Measurements from ENCODE around the gene AKAP6. TPM values are rescaled to one million over a fixed set of nuclear protein-coding genes. Genes with fewer than 3 reads are reported as not detected.
"Not testable (repeated sequence)": the region's sequence is repeated elsewhere in the genome, so short reads cannot be mapped to it uniquely, and the experiment has no call there.

The AKAP6 gene
- total RNA-seq, 3 donors from 2014 or later = 1.1 to 9.1 (median 4.6) TPM

DNA sequence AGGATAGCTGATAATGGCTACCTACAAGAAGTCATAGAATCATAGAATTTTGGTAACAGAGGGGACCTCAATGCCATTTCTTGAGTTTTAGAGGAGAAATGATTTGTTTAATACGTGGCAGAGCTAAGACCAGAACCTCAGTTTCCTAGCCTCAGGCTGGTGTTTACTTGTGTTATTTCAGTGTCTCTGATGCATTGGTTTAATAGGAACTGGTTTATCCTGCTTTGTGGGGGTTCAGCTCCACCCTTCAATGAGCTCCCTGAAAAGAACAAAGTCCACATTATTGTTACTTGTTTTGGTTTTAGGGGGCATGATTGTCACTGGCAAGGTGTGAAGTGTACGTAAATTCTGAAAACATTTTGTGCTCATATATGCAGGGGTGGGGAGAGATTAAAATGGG lies 55.4 kb downstream of the AKAP6 start:
- H3K4me1 ChIP-seq = no peaks in the 10 kb centered on the region
- H3K9me3 ChIP-seq = no peaks in the 10 kb centered on the region
- no peaks in the 10 kb centered on the region for H3K27me3 ChIP-seq
- no peak overlapping the region for H3K4me3 ChIP-seq
- intact Hi-C loops (cut with DNase I; ENCODE audit: low total_unique reads) = loop anchor here (5.0 kb wide), 1 partner anchor 443 kb away; no protein-coding TSS in a partner anchor
- TF ChIP-seq POLR2A (IDR thresholded peaks at IDR 0.05) (no peak), POLR2AphosphoS5 (IDR thresholded peaks at IDR 0.05) (no peak)
- TF ChIP-seq, protein P1, sequence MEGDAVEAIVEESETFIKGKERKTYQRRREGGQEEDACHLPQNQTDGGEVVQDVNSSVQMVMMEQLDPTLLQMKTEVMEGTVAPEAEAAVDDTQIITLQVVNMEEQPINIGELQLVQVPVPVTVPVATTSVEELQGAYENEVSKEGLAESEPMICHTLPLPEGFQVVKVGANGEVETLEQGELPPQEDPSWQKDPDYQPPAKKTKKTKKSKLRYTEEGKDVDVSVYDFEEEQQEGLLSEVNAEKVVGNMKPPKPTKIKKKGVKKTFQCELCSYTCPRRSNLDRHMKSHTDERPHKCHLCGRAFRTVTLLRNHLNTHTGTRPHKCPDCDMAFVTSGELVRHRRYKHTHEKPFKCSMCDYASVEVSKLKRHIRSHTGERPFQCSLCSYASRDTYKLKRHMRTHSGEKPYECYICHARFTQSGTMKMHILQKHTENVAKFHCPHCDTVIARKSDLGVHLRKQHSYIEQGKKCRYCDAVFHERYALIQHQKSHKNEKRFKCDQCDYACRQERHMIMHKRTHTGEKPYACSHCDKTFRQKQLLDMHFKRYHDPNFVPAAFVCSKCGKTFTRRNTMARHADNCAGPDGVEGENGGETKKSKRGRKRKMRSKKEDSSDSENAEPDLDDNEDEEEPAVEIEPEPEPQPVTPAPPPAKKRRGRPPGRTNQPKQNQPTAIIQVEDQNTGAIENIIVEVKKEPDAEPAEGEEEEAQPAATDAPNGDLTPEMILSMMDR (IDR thresholded peaks at IDR 0.05) = no peak
- no peaks in the 10 kb centered on the region for H3K36me3 ChIP-seq
- H3K27ac ChIP-seq = no peak overlapping the region
- no peak for DNase-seq (ENCODE audit: low spot score in 2 of 2)

DNA sequence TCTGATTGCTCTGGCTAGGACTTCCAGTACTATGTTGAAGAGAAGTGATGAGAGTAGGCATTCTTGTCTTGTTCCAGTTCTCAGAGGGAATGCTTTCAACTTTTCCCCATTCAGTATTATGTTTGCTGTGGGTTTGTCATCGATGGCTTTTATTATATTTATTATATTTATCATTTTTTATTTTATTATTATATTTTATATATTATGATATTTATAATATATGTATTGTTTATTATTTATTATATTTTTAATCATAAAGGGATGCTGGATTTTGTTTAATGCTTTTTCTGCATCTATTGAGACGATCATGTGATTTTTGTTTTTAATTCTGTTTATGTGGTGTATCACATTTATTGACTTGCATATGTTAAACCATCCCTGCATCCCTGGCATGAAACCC lies 58.2 kb downstream of the AKAP6 start:
- H3K9me3 ChIP-seq; H3K36me3 ChIP-seq; intact Hi-C loops (cut with DNase I; ENCODE audit: low total_unique reads); H3K27me3 ChIP-seq; H3K4me3 ChIP-seq; H3K4me1 ChIP-seq; DNase-seq (ENCODE audit: low spot score in 2 of 2); H3K27ac ChIP-seq: not testable (repeated sequence)

DNA sequence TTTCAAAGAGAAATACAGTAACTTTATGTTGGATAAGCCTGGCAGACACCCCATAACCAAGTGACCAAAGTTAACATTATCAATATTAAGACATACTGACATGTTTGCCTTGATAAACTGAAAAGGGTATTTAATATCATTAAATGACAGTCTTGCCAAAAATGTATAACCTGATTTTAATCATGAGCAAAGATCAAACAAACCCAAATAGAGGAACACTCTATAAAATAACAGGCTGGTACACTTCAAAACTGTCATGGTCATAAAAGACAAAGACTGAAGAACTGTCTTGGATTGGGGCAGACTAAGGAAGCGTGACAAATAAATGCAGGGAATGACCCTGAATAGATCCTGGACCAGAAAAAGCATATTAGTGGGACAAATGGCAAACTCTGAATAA lies 64.0 kb downstream of the AKAP6 start:
- intact Hi-C loops (cut with DNase I; ENCODE audit: low total_unique reads) = no loop called here
- Histone ChIP-seq H3K27me3 (no peaks in the 10 kb centered on the region), H3K36me3 (no peaks in the 10 kb centered on the region), H3K27ac (no peak overlapping the region), H3K4me1 (peaks cover 0 to 3% of the 10 kb centered on the region in 2 donors), H3K4me3 (no peak overlapping the region), H3K9me3 (no peaks in the 10 kb centered on the region)
- TF ChIP-seq POLR2A (IDR thresholded peaks at IDR 0.05) (no peak), POLR2AphosphoS5 (IDR thresholded peaks at IDR 0.05) (no peak)
- TF ChIP-seq, protein P1 (IDR thresholded peaks at IDR 0.05) = no peak
- no peak for DNase-seq (ENCODE audit: low spot score in 2 of 2)

DNA sequence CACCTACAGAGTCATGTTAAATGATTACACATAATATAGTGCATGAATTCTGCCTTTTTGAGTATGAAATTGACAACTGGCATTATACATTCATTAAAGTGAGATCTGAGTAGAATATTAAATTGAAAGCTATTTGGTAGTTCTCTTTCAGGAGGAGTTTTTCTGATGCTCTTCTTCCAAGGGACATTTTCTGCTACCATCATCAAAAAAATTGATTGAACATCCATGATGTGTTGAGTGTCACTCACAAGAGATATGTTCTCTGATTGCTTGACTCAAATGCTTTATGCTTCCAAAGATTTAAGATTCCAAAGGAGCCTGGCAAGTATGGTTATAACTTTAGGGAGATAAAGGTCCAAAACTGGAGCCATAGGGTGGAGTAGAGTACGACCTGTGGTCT lies 64.9 kb downstream of the AKAP6 start:
- Histone ChIP-seq H3K27ac (no peak overlapping the region), H3K36me3 (no peaks in the 10 kb centered on the region), H3K4me1 (peaks cover 0 to 5% of the 10 kb centered on the region in 2 donors), H3K27me3 (no peaks in the 10 kb centered on the region), H3K9me3 (no peaks in the 10 kb centered on the region), H3K4me3 (no peak overlapping the region)
- TF ChIP-seq, protein P1 (IDR thresholded peaks at IDR 0.05) = no peak
- TF ChIP-seq POLR2AphosphoS5 (IDR thresholded peaks at IDR 0.05) (no peak), POLR2A (IDR thresholded peaks at IDR 0.05) (no peak)
- no peak for DNase-seq (ENCODE audit: low spot score in 2 of 2)
- intact Hi-C loops (cut with DNase I; ENCODE audit: low total_unique reads) = no loop called here

DNA sequence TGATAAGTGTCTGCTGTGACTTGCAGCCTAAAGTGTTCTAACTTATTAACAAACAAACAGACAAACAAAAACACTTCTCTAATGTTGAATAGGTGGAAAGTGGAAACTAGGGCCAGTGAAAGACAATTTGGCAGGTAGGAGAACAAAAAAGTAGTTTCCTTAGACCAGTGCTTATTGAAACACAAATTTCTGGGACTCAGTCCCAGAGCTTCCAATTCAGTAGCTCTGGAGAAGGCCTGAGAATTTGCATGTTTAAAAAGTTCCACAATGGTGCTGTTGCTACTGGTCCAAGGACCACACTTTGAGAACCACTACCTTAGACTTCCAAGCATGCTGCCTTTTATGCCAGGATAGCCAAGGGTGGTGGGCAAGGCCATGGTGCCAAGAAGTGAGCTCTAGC lies 67.8 kb downstream of the AKAP6 start:
- no peak overlapping the region for H3K4me3 ChIP-seq
- TF ChIP-seq POLR2AphosphoS5 (IDR thresholded peaks at IDR 0.05) = no peak
- H3K27ac ChIP-seq = no peak overlapping the region
- H3K9me3 ChIP-seq = no peaks in the 10 kb centered on the region
- DNase-seq (ENCODE audit: low spot score in 2 of 2) = no peak
- H3K27me3 ChIP-seq = no peaks in the 10 kb centered on the region
- intact Hi-C loops (cut with DNase I; ENCODE audit: low total_unique reads) = no loop called here
- no peaks in the 10 kb centered on the region for H3K36me3 ChIP-seq
- peaks cover 0 to 5% of the 10 kb centered on the region in 2 donors for H3K4me1 ChIP-seq

DNA sequence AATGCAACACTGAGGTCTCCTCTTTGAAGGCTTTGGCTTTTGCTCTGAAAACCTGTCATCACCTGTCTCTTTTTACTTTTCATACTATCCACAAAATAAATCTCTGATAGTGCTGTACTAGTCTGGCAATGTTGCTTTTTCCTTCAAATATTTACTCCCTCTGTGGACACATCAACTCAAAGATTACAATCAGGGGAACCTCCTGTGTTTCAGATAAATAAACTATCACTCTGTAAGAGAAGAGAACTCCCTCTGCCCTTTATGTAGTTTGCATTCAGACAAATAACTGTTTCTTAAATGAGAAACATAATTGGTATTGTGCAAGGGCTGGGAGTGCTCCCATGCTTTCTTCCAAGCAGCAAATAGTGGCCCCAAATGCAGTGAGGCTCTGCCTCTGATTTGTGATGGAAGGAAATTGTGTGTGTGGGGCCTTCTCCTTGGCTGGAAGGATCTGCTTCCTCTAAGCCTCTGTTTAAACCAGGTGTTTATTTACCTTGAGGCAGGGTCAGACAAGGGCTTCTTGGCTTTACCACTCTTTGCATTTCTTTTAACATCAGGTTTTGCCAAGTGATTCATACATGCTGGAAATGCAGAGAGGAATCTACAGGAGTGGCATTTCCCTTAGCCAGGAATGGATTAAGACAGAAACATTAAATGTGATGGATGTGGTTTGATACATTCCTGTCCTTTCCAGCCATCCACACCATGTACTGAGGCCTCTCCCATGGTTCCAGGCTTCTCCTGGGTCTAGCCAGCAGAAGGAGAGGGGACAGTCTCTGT lies 69.0 kb downstream of the AKAP6 start:
- Histone ChIP-seq H3K27ac (peak overlapping the region; percentile 60 to 64), H3K27me3 (no peaks in the 10 kb centered on the region), H3K36me3 (no peaks in the 10 kb centered on the region), H3K4me1 (peaks cover 0 to 5% of the 10 kb centered on the region in 2 donors), H3K4me3 (no peak overlapping the region), H3K9me3 (no peaks in the 10 kb centered on the region)
- no peak for DNase-seq (ENCODE audit: low spot score in 2 of 2)
- TF ChIP-seq, protein P1 (IDR thresholded peaks at IDR 0.05) = no peak
- no peak for TF ChIP-seq POLR2A (IDR thresholded peaks at IDR 0.05)
- TF ChIP-seq POLR2AphosphoS5 (IDR thresholded peaks at IDR 0.05) = no peak
- intact Hi-C loops (cut with DNase I; ENCODE audit: low total_unique reads) = no loop called here
